ENCODE results near the gene PDE4B.
"Not testable (repeated sequence)": the region's sequence is repeated elsewhere in the genome, so short reads cannot be mapped to it uniquely, and the experiment has no call there.

PDE4B gene

DNA sequence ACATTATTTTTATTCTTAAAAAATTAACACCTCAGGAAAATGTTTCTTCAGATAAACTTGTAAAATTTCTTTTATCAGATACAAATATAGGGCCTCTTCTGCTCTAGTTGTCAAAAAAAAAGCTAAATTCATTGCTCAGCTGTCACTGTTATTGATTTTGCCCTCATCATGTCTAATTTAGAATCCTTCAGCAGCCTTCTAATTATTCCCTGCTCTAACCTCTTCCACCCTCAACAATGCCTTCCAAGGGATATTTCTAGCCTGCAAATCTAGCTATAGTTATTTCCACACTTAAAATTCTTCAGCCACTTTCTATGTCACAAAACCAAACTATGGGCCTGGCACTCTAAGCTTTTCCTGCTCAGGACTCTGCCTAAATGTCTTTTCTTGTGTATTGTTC, 25.2 kb downstream of the PDE4B start:
- no peak for DNase-seq

GRCh38 chr1:65818966-65819365, 26.3 kb downstream of the PDE4B start:
- no peak for DNase-seq

DNA sequence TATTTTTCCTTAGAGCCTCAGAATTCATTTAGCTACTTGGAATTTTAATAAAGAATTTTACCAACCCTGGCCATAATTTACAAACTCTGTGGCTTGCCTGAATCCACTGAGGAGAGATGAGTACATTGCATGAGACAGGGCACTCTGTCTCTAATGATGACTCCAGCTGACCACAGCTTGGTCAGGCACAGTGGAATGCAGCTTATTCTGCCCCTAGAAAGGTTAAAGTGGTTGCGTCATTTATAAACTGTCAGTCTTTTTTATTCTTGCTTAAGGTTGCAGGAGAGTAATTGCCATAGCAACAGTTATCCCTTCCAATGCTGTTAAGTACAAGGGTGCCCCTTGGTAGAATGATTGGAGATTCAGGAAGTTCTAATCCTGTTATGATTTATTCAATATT, 28.3 kb downstream of the PDE4B start:
- DNase-seq, result no peak

GRCh38 chr1:65821386-65821785, 28.7 kb downstream of the PDE4B start:
- DNase-seq, result no peak

GRCh38 chr1:65824103-65824502, 31.4 kb downstream of the PDE4B start:
- no peak for DNase-seq

DNA sequence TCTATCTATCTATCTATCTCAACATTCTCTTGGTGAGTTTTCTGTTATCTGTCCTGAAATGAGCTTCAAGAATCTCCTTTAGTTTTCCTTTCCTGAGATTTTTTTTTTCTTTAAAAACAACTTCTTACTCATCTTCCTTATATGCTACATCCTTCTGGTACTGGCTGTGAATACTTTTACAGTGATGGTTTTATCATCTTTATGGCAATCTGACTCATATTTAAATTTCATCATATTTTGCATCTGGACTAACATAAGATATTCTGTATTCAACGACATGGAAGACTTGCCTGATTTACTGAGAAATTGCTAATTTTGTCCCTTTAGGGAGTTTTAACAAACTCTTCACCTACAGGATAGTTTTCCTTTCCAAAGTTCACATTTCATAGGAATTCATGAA, 33.0 kb downstream of the PDE4B start:
- no peak for DNase-seq

DNA sequence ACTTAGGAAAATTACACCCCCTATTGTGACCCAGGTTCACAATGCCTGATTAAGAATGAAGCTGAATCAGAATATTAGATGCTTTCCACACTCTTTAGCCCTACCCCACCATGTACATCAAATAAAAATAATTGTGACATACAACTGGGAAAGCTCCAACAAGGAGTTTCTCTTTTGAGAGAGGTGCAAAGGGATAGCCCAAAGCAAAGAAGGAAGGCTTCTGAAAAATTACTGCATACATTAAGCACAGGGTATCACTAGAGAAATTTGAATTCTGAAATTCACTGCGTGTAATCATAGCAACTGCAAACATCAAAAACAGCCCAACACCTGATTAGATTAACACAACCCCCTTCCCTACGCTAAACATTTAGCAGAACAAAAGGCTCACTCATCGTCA, 34.1 kb downstream of the PDE4B start:
- no peak for DNase-seq

- no peak for DNase-seq
These were observed 34.7 kb downstream of the PDE4B start for GRCh38 chr1:65827346-65827745.

- no peak for DNase-seq
These were observed 37.6 kb downstream of the PDE4B start for GRCh38 chr1:65830306-65830705.

DNA sequence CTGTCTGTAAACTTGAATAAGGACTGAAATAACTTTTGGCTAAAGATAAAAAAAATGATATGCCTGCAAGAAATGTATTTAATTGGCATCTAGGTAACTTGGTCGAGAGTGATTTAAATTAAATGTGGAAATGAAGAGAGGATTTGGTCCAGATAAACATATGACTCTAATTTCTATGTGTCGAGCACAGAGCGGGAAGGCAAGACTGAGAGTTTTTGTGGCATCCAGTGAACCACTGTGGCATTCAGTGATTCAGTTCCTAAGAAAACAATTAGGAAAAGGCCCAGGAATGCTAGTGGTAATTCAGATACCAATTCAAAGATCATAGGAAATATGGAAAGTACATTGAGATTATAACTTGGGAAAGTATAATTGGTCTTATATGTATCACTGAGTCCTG, 39.6 kb downstream of the PDE4B start:
- DNase-seq, result no peak

DNA sequence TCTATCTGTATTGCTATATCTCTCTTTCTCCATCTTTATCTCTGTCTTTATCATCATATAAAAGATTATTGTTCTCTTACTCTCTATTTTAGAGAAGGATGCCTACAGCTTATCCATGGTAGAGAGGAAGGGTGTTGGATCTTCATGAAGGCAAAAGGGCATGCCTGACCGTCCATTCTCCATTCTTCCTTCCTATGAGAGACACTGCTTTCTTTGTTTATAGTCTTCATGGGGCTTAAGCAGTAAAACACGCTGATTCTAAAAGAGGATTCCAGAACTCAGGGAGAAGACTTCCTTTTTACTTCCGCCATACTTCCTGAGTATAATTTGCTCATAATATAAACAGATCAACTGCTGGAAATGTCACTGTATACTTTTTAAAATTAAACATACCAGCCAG, 44.0 kb downstream of the PDE4B start:
- DNase-seq, result no peak

- no peak for DNase-seq
These were observed 48.0 kb downstream of the PDE4B start for GRCh38 chr1:65840683-65841082.

GRCh38 chr1:65844296-65844695, 51.6 kb downstream of the PDE4B start:
- no peak for DNase-seq

- DNase-seq, result peak; percentile 70
These were observed 52.3 kb downstream of the PDE4B start for GRCh38 chr1:65844821-65845534.

DNA sequence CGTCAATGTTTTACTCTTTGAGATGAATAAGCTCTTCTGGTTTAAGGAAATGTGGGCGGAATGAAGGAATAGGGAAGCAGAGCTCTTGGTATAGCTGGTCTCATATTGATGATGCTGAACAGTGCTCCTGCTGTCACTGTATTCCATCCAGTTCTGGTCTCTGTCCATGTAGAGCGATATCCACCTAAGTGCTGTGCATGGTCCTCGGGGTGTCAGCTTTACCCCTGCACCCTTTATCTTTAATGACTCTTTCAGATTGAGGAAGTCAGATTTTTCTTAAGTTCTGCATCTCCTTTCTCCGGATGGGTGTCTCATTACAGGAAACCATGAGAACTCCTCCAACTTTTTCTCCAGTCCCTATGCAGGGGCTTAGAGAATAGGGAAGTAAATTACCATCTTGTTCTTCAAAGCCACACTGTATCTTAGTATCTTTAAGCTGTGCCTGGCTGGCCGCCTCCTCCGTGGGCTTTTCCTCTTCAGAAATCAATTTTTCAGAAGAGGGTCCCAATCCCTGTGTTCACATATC, 52.9 kb downstream of the PDE4B start:
- no peak for DNase-seq

GRCh38 chr1:65846866-65847265, 54.2 kb downstream of the PDE4B start:
- no peak for DNase-seq

GRCh38 chr1:65850281-65850680, 57.6 kb downstream of the PDE4B start:
- DNase-seq, result no peak

GRCh38 chr1:65856591-65856990, 63.9 kb downstream of the PDE4B start:
- not testable (repeated sequence) for DNase-seq

DNA sequence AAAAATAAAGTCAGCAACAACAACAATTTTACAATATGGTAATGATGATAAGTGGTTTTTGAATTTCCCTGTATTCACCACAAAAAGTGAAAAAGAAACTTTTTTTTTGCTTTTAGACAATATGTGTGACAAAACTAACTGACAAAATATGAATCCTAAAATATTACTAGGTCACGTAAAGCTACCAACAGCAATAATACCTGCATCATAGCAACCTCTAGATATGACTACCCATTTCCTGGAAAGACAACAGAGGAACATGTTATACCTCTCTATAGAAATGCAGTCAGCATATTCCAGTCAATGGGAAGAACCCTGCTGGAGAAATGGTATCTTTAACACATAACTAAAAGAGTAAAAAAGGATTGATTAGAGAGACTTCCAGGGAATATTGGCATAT, 73.7 kb downstream of the PDE4B start:
- DNase-seq, result no peak

DNA sequence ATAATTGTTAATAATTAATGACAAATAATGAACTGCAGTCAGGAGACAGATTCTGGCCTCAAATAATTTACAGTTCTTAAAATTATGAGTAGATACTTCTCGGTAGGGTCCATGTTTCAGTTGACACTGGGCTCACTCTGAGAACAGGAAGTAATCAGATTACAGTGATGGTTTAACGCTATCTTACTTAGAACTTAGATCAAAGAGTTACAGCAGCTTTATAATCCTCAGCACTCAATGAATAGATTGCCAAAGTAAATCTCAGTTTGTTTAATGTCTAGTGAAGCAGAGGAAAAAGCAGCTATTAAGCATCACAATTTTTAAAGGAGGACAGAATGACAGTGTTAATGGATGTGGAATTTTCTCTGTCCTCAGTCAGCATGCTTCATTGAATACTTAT, 79.6 kb downstream of the PDE4B start:
- DNase-seq, result no peak

GRCh38 chr1:65878342-65878741, 85.6 kb downstream of the PDE4B start:
- DNase-seq, result not testable (repeated sequence)

DNA sequence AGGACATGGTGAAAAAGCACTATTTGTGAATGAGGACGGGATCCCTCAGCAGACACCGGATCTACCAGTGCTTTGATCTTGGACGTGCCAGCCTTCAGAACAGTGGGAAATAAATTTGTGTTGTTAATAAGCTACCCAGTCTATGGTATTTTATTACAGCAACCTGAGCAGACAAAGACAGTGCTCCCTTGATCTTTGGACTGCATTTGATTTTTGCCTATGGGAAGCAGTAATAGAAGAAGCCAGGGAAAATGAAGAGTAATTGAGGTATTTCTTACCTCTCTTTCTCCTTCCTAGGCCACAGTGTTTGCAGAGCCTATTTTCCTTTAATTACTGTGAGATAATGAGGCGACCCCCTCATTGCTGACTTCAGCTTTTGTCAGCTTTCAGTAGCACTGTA, 87.9 kb downstream of the PDE4B start:
- DNase-seq, result no peak

DNA sequence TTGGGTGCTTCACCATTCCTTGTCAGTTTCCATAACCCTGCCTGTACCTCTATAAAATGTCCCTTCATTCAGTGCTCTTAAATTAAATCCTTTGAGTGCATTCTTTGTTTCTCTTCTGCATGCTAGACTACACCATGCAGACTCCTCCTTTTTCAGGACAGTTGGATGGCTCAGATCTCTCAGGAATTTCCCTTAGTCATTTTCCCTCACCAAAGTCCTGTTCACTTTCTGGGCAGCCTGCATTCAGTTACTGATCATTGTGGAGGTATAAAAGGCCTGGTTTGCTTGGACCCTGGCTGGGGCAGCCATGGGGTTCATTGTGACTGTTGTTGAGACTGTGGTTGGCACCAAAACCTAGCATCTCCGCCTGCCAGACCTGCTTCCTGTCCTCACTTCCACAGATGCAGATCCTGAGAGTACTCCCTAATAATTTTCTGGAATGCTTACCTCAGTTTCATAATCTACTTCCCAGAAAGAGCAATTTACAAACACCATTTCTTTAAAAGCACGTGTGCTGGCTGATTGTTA, 88.4 kb downstream of the PDE4B start:
- DNase-seq, result no peak

- DNase-seq, result no peak
These were observed 89.4 kb downstream of the PDE4B start for GRCh38 chr1:65882076-65882475.

GRCh38 chr1:65889441-65889840, 96.7 kb downstream of the PDE4B start:
- no peak for DNase-seq

Data from NCI-H1694 (cell line).